ENCODE results near the gene OR1F1.

OR1F1 gene

GRCh38 chr16:3207086-3207953, 19.3 kb downstream of the OR1F1 start:
- FAIRE-seq: no peak

- no peak for FAIRE-seq
These were observed 24.0 kb downstream of the OR1F1 start for GRCh38 chr16:3212006-3212405.

GRCh38 chr16:3212567-3212966, 24.6 kb downstream of the OR1F1 start:
- FAIRE-seq: no peak

GRCh38 chr16:3214904-3215600, 27.0 kb downstream of the OR1F1 start:
- no peak for FAIRE-seq

GRCh38 chr16:3215601-3216262, 27.7 kb downstream of the OR1F1 start:
- FAIRE-seq: no peak

GRCh38 chr16:3216263-3216640, 28.2 kb downstream of the OR1F1 start:
- no peak for FAIRE-seq

GRCh38 chr16:3220839-3221238, 32.8 kb downstream of the OR1F1 start:
- no peak for FAIRE-seq

GRCh38 chr16:3223913-3224515, 36.0 kb downstream of the OR1F1 start:
- FAIRE-seq: no peak

GRCh38 chr16:3234543-3234856, 46.5 kb downstream of the OR1F1 start:
- FAIRE-seq: no peak

- FAIRE-seq: no peak
These were observed 47.0 kb downstream of the OR1F1 start, which contains the start of gene ZNF200 for GRCh38 chr16:3234857-3235561. TSS of gene ZNF200 (minus strand) at chr16:3235158. CDS start at chr16:3233755, 1,403 bp downstream.

GRCh38 chr16:3235856-3236669, 48.1 kb downstream of the OR1F1 start:
- FAIRE-seq: no peak

GRCh38 chr16:3241761-3242160, 53.8 kb downstream of the OR1F1 start:
- no peak for FAIRE-seq

- no peak for FAIRE-seq
These were observed 54.7 kb downstream of the OR1F1 start for GRCh38 chr16:3242709-3243108.

- FAIRE-seq: no peak
These were observed 55.9 kb downstream of the OR1F1 start for GRCh38 chr16:3243882-3244281.

- FAIRE-seq: no peak
These were observed 58.0 kb downstream of the OR1F1 start for GRCh38 chr16:3246002-3246401.

GRCh38 chr16:3246876-3247275, 58.9 kb downstream of the OR1F1 start:
- FAIRE-seq: no peak

GRCh38 chr16:3248596-3248995, 60.6 kb downstream of the OR1F1 start:
- no peak for FAIRE-seq

- FAIRE-seq: no peak
These were observed 61.0 kb downstream of the OR1F1 start for GRCh38 chr16:3249020-3249419.

GRCh38 chr16:3249451-3249850, 61.4 kb downstream of the OR1F1 start:
- FAIRE-seq: no peak

GRCh38 chr16:3252967-3253366, 65.0 kb downstream of the OR1F1 start:
- no peak for FAIRE-seq

GRCh38 chr16:3254309-3254708, 66.3 kb downstream of the OR1F1 start:
- FAIRE-seq: no peak
